Ishikawa (cell line): Measurements from ENCODE around the gene RGL1.

Experiments used
- CEBPB ChIP-seq: IDR thresholded peaks from 2 replicates; pipeline ENCODE4 v1.6.1; 2012
- CREB1 ChIP-seq: IDR thresholded peaks from 2 replicates; pipeline ENCODE4 v1.6.1; 2012; ENCODE audit warnings: low read depth
- EGR1 ChIP-seq: IDR thresholded peaks from 2 replicates; pipeline ENCODE4 v1.6.1; 2012
- EP300 ChIP-seq: IDR thresholded peaks from 2 replicates; pipeline ENCODE4 v1.6.1; 2012; ENCODE audit warnings: borderline replicate concordance
- FOXM1 ChIP-seq: IDR thresholded peaks from 2 replicates; pipeline ENCODE4 v1.6.1; 2012; ENCODE audit warnings: low read depth, borderline replicate concordance
- MAX ChIP-seq: IDR thresholded peaks from 2 replicates; pipeline ENCODE4 v1.6.1; 2012
- NFIC ChIP-seq: IDR thresholded peaks from 2 replicates; pipeline ENCODE4 v1.6.1; 2012
- RAD21 ChIP-seq: IDR thresholded peaks from 2 replicates; pipeline ENCODE4 v1.6.1; 2012; ENCODE audit warnings: low read depth
- TAF1 ChIP-seq: IDR thresholded peaks from 2 replicates; pipeline ENCODE4 v1.6.1; 2012; ENCODE audit warnings: low read depth, mild to moderate bottlenecking
- TCF12 ChIP-seq: IDR thresholded peaks from 2 replicates; pipeline ENCODE4 v1.6.1; 2012; ENCODE audit warnings: low read depth
- TEAD4 ChIP-seq: IDR thresholded peaks from 2 replicates; pipeline ENCODE4 v1.6.1; 2012
- YY1 ChIP-seq: IDR thresholded peaks from 2 replicates; pipeline ENCODE4 v1.6.1; 2012; ENCODE audit warnings: low read depth
- ZBTB7A ChIP-seq: IDR thresholded peaks from 2 replicates; pipeline ENCODE4 v1.6.1; 2012; ENCODE audit warnings: low read depth
- TF ChIP-seq, protein P1 (sequence below): IDR thresholded peaks from 2 replicates; pipeline ENCODE4 v1.6.1; 2012
- TF ChIP-seq, protein P2 (sequence below): IDR thresholded peaks from 2 replicates; pipeline ENCODE4 v1.6.1; 2012; ENCODE audit warnings: low read depth, mild to moderate bottlenecking

RGL1 gene

GRCh38 chr1:183885142-183885735, 80.3 kb downstream of the RGL1 start:
- TF ChIP-seq MAX (no peak), EP300 (no peak), NFIC (no peak), EGR1 (no peak), TCF12 (no peak)
- TF ChIP-seq, protein P1, sequence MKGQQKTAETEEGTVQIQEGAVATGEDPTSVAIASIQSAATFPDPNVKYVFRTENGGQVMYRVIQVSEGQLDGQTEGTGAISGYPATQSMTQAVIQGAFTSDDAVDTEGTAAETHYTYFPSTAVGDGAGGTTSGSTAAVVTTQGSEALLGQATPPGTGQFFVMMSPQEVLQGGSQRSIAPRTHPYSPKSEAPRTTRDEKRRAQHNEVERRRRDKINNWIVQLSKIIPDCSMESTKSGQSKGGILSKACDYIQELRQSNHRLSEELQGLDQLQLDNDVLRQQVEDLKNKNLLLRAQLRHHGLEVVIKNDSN = no peak

DNA sequence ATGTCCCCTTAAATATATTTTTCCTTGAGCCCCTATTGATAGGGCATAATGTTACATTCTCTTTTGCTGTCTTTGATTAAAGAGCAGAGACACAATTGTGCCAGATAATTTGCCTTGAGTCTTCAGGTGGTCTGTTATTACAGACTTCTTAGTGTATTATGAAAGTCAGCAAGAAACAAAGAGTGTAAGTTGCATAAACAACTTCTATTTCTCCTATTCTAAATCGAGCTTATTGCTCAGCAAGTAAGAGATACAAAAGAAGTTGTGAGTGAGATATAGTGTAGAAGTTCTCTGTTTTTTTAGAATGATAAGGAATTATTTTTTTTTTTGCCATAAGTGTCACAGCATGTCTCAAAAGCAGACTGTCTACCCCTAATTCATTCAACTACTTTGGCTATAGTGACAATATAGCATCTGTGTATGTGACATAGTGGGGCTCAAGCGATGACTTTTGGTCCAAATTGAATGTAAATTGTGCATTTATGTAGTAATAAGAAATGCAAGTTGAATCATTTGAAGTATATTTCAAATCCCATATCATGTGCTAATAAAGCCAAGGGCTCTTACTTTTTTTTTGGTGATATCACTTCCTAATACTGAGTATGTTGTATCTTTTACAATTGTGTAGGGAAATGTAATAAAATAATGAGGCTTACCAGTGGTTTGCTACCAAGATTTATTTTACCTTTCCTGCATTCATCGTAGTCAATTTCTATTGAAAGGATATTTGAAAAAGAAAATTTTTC, 81.3 kb downstream of the RGL1 start:
- TF ChIP-seq CREB1 = no peak
- TF ChIP-seq YY1 = no peak
- TF ChIP-seq TAF1 = no peak
- TF ChIP-seq, protein P2, sequence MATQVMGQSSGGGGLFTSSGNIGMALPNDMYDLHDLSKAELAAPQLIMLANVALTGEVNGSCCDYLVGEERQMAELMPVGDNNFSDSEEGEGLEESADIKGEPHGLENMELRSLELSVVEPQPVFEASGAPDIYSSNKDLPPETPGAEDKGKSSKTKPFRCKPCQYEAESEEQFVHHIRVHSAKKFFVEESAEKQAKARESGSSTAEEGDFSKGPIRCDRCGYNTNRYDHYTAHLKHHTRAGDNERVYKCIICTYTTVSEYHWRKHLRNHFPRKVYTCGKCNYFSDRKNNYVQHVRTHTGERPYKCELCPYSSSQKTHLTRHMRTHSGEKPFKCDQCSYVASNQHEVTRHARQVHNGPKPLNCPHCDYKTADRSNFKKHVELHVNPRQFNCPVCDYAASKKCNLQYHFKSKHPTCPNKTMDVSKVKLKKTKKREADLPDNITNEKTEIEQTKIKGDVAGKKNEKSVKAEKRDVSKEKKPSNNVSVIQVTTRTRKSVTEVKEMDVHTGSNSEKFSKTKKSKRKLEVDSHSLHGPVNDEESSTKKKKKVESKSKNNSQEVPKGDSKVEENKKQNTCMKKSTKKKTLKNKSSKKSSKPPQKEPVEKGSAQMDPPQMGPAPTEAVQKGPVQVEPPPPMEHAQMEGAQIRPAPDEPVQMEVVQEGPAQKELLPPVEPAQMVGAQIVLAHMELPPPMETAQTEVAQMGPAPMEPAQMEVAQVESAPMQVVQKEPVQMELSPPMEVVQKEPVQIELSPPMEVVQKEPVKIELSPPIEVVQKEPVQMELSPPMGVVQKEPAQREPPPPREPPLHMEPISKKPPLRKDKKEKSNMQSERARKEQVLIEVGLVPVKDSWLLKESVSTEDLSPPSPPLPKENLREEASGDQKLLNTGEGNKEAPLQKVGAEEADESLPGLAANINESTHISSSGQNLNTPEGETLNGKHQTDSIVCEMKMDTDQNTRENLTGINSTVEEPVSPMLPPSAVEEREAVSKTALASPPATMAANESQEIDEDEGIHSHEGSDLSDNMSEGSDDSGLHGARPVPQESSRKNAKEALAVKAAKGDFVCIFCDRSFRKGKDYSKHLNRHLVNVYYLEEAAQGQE = no peak
- TF ChIP-seq FOXM1 = no peak
- TF ChIP-seq EGR1 = no peak
- no peak for TF ChIP-seq NFIC
- TF ChIP-seq, protein P1 = no peak
- TF ChIP-seq CEBPB = no peak
- no peak for TF ChIP-seq EP300
- TF ChIP-seq RAD21 = no peak
- no peak for TF ChIP-seq ZBTB7A
- no peak for TF ChIP-seq TCF12
- TF ChIP-seq TEAD4 = no peak
- TF ChIP-seq MAX = no peak

DNA sequence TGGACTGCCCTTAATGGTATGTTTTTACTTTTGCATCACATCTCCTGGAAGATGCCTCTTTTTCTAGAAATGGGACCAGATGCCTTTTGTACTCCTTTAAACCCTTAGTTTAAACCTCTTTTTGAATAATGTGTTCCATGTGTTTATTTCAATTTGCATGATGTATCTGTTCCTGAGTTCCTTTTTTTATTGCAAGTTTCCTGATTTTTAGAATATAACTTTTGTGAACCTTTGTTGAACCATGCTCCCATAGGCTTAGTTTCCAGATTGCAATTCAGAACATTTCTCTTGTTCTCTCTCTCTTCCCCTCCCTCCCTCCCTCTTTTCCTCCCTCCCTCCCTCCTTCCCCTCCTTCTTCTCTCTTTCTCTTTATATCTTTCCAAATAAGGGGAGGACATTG, 81.9 kb downstream of the RGL1 start:
- TF ChIP-seq, protein P1 = no peak
- TF ChIP-seq, protein P2 = no peak
- TF ChIP-seq EP300 (no peak), EGR1 (no peak)

GRCh38 chr1:183887826-183888819, 83.2 kb downstream of the RGL1 start:
- TF ChIP-seq, protein P1 = no peak
- TF ChIP-seq, protein P2 = no peak
